Hepatocyte (in vitro differentiated cells): ENCODE data around the gene PTPN1. TPM values are rescaled to one million over a fixed set of nuclear protein-coding genes. Genes with fewer than 3 reads are reported as not detected.

ENCODE experiments used
- DNase-seq: peaks from one replicate; pipeline ENCODE4 v3.0.0-alpha.2; 2016; ENCODE audit warnings: low spot score
- H2AFZ ChIP-seq: fragments of 200-600 bp; sonication (generic); 2 replicates; pipeline ENCODE4 v1.6.0; 2016; ENCODE audit warnings: antibody characterized with exemption, mild to moderate bottlenecking
- H3K27ac ChIP-seq: fragments of 200-600 bp; sonication (generic); 2 replicates; pipeline ENCODE4 v1.5.1; 2016; ENCODE audit warnings: mild to moderate bottlenecking
- H3K27me3 ChIP-seq: fragments of 200-600 bp; sonication (generic); 2 replicates; pipeline ENCODE4 v1.6.1; 2016
- H3K36me3 ChIP-seq: fragments of 200-600 bp; sonication (generic); replicated peaks from 2 replicates; pipeline ENCODE4 v1.5.1; 2016; ENCODE audit warnings: low read depth; ENCODE audit not compliant: insufficient read depth
- H3K4me1 ChIP-seq: fragments of 200-600 bp; sonication (generic); 2 replicates; pipeline ENCODE4 v1.5.1; 2016; ENCODE audit warnings: mild to moderate bottlenecking, moderate library complexity; ENCODE audit not compliant: insufficient read depth
- H3K4me2 ChIP-seq: fragments of 200-600 bp; sonication (generic); 2 replicates; pipeline ENCODE4 v1.6.0; 2016
- H3K4me3 ChIP-seq: fragments of 200-600 bp; sonication (generic); 2 replicates; pipeline ENCODE4 v1.5.1; 2016; ENCODE audit warnings: mild to moderate bottlenecking
- H3K79me2 ChIP-seq: fragments of 200-600 bp; sonication (generic); 2 replicates; pipeline ENCODE4 v1.6.0; 2017; ENCODE audit warnings: mild to moderate bottlenecking
- H3K9me2 ChIP-seq: fragments of 200-600 bp; sonication (generic); replicated peaks from 2 replicates; pipeline ENCODE4 v1.6.0; 2017; ENCODE audit warnings: mild to moderate bottlenecking; ENCODE audit not compliant: insufficient read depth
- H3K9me3 ChIP-seq: fragments of 200-600 bp; sonication (generic); 2 replicates; pipeline ENCODE4 v1.5.1; 2016; ENCODE audit warnings: low read depth, mild to moderate bottlenecking
- H4K20me1 ChIP-seq: fragments of 200-600 bp; sonication (generic); 2 replicates; pipeline ENCODE4 v1.6.0; 2016; ENCODE audit warnings: mild to moderate bottlenecking; ENCODE audit not compliant: insufficient read depth, poor library complexity, severe bottlenecking
- EZH2 ChIP-seq: fragments of 200-600 bp; sonication (generic); IDR thresholded peaks from 2 replicates; pipeline ENCODE4 v1.6.1; 2016; ENCODE audit warnings: antibody characterized with exemption, mild to moderate bottlenecking, borderline replicate concordance
- EZH2phosphoT487 ChIP-seq: fragments of 200-600 bp; sonication (generic); IDR thresholded peaks from one replicate; pipeline ENCODE4 v1.6.1; 2018; ENCODE audit warnings: antibody characterized with exemption, mild to moderate bottlenecking, low read depth, moderate library complexity; ENCODE audit not compliant: unreplicated experiment, severe bottlenecking
- WGBS: methylation state at CpG from one replicate; pipeline ENCODE4 v1.1.6; 2016; ENCODE audit warnings: low lambda C conversion rate; ENCODE audit errors: missing lambda C conversion rate; 5-methylcytosine and 5-hydroxymethylcytosine counted together
- polyA plus RNA-seq: library from polyadenylated mRNA; unstranded; fragments of >200 nt; fragmentation: Nextera tagmentation; extraction: Ambion mirVana; gene quantifications from 2 replicates; pipeline ENCODE4 v1.2.1, GENCODE V29; 2016
- total RNA-seq: library from RNA; depleted of rRNA; stranded (reverse); fragments of >200 nt; gene quantifications from 2 replicates; pipeline ENCODE4 v1.2.3, GENCODE V29; 2014
- TF ChIP-seq, protein P1 (sequence below): fragments of 200-600 bp; sonication (generic); IDR thresholded peaks from 2 replicates; pipeline ENCODE4 v1.5.1; 2016; ENCODE audit warnings: antibody characterized with exemption, mild to moderate bottlenecking; ENCODE audit not compliant: poor library complexity

The PTPN1 gene
- total and polyA plus RNA-seq, 2 experiments from 2014 or later: 22.0 to 32.1 TPM

- peaks cover 90% of the 10 kb centered on the region for H3K79me2 ChIP-seq
- 82% methylated on average over 5 of the region's 5 CpGs for WGBS
- H3K9me2 ChIP-seq: no peaks in the 10 kb centered on the region
- no peaks in the 10 kb centered on the region for H3K27me3 ChIP-seq
- no peaks in the 10 kb centered on the region for H3K9me3 ChIP-seq
- H2AFZ ChIP-seq: no peak overlapping the region
- peaks cover 5% of the 10 kb centered on the region for H3K4me1 ChIP-seq
- no peaks in the 10 kb centered on the region for H3K36me3 ChIP-seq
- no peaks in the 10 kb centered on the region for H4K20me1 ChIP-seq
- DNase-seq: no peak
- no peak overlapping the region for H3K27ac ChIP-seq
- no peak overlapping the region for H3K4me2 ChIP-seq
- TF ChIP-seq EZH2 (no peak), EZH2phosphoT487 (no peak)
- TF ChIP-seq, protein P1, sequence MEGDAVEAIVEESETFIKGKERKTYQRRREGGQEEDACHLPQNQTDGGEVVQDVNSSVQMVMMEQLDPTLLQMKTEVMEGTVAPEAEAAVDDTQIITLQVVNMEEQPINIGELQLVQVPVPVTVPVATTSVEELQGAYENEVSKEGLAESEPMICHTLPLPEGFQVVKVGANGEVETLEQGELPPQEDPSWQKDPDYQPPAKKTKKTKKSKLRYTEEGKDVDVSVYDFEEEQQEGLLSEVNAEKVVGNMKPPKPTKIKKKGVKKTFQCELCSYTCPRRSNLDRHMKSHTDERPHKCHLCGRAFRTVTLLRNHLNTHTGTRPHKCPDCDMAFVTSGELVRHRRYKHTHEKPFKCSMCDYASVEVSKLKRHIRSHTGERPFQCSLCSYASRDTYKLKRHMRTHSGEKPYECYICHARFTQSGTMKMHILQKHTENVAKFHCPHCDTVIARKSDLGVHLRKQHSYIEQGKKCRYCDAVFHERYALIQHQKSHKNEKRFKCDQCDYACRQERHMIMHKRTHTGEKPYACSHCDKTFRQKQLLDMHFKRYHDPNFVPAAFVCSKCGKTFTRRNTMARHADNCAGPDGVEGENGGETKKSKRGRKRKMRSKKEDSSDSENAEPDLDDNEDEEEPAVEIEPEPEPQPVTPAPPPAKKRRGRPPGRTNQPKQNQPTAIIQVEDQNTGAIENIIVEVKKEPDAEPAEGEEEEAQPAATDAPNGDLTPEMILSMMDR: no peak
- no peak overlapping the region for H3K4me3 ChIP-seq
These were observed 45.5 kb downstream of the PTPN1 start for GRCh38 chr20:50555662-50556061.

DNA sequence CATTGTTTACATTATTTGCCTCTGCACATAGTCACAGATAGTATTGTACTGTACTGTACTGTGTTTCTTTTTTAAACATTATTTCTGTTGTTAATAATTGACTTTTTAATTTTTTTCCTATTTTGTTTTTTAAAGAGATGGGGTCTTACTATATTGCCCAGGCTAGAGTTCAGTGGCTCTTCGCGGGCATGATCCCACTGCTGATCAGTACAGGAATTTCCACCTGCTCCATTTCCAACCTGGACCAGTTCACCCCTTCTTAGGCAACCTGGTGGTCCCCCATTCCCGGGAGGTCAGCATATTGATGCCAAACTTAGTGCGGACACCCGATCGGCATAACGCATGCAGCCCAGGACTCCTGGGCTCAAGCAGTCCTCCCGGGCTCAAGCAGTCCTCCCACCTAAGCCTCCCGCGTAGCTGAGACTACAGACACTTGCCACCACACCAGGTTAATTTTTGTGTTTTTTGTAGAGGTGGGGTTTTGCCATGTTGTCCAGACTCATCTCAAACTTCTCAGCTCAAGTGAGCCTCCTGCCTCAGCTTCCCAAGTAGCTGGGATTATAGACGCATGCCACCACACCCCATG lies 47.5 kb downstream of the PTPN1 start:
- Histone ChIP-seq H4K20me1 (no peaks in the 10 kb centered on the region), H3K4me1 (peaks cover 23% of the 10 kb centered on the region), H3K4me3 (no peak overlapping the region), H3K9me3 (no peaks in the 10 kb centered on the region), H2AFZ (no peak overlapping the region), H3K27ac (no peak overlapping the region), H3K9me2 (no peaks in the 10 kb centered on the region), H3K27me3 (no peaks in the 10 kb centered on the region), H3K4me2 (no peak overlapping the region), H3K36me3 (no peaks in the 10 kb centered on the region), H3K79me2 (peaks cover 79% of the 10 kb centered on the region)
- WGBS: 96% methylated on average over 11 of the region's 11 CpGs
- DNase-seq: no peak
- TF ChIP-seq, protein P1: no peak
- TF ChIP-seq EZH2: no peak
- no peak for TF ChIP-seq EZH2phosphoT487

DNA sequence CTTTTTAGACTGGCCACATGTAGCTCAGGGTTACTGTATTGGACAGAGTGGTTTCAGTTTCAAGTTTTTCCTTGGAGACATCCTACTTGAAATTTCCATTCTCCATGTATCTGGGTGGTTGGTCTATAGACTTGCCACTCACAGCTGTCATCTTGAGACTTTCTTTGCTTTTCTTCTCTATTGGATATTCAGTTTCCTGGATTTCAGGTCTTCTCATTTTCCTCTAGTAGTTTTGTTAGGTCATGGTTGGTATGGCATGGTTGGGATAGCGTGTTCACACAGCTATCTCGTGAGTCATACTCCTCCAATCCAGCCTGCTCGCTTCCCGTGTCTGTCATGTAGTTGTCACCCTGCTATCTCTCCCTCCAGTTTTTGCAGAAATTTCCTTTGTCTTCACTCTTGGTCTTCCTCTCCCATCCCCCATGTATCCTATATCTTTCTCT lies 48.3 kb downstream of the PTPN1 start:
- H3K27me3 ChIP-seq: no peaks in the 10 kb centered on the region
- no peak overlapping the region for H3K27ac ChIP-seq
- peaks cover 29% of the 10 kb centered on the region for H3K4me1 ChIP-seq
- no peak overlapping the region for H3K4me2 ChIP-seq
- H4K20me1 ChIP-seq: no peaks in the 10 kb centered on the region
- H3K36me3 ChIP-seq: no peaks in the 10 kb centered on the region
- no peaks in the 10 kb centered on the region for H3K9me2 ChIP-seq
- H3K4me3 ChIP-seq: no peak overlapping the region
- no peak overlapping the region for H2AFZ ChIP-seq
- peaks cover 80% of the 10 kb centered on the region for H3K79me2 ChIP-seq
- no peak for DNase-seq
- TF ChIP-seq EZH2: no peak
- TF ChIP-seq, protein P1: no peak
- TF ChIP-seq EZH2phosphoT487: no peak
- WGBS: 55% methylated on average over 4 of the region's 4 CpGs
- H3K9me3 ChIP-seq: no peaks in the 10 kb centered on the region
